ENCODE data around the gene SLC38A10. TPM values are rescaled to one million over a fixed set of nuclear protein-coding genes. Genes with fewer than 3 reads are reported as not detected.

SLC38A10 gene
- total RNA-seq, 1 donor from 2014 or later = 87.3 TPM

DNA sequence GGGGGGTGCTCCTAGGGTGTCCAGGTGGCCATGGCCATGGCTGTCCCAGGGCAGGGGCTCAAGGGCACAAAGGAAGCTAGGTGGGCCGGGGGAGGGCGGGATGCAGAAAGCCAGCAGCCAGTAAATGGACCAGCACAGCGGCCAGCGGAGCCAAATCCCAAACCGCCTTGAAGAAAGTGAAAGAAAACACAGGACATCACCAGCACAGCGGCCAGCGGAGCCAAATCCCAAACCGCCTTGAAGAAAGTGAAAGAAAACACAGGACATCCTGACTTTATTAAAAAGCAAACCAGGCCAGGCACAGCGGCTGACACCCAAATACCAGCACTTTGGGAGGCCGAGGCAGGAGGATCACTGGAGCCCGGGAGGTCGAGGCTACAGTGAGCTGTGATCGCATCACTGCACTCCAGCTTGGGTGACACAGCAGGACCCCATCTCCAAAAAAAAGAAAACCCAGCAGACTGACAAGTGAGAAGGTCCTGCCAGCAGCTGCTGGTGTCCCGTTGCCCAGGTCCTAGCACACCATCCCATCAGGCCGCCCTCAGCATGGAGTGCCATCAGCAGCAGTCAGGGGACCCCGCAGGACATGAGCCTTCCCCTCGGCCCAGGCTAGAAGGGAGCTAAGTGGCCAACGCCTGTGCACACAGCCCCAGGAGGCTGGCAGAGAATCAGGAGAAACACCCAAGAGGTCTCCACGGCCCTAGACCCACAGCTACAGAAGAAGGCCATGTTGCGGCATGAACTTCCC is 17.0 kb downstream of the SLC38A10 start:
- TF ChIP-seq, protein P1, sequence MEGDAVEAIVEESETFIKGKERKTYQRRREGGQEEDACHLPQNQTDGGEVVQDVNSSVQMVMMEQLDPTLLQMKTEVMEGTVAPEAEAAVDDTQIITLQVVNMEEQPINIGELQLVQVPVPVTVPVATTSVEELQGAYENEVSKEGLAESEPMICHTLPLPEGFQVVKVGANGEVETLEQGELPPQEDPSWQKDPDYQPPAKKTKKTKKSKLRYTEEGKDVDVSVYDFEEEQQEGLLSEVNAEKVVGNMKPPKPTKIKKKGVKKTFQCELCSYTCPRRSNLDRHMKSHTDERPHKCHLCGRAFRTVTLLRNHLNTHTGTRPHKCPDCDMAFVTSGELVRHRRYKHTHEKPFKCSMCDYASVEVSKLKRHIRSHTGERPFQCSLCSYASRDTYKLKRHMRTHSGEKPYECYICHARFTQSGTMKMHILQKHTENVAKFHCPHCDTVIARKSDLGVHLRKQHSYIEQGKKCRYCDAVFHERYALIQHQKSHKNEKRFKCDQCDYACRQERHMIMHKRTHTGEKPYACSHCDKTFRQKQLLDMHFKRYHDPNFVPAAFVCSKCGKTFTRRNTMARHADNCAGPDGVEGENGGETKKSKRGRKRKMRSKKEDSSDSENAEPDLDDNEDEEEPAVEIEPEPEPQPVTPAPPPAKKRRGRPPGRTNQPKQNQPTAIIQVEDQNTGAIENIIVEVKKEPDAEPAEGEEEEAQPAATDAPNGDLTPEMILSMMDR (IDR thresholded peaks at IDR 0.05) = no peak
- peak overlapping the region; percentile 35 for H3K4me3 ChIP-seq
- H3K27me3 ChIP-seq = no peaks in the 10 kb centered on the region
- H3K36me3 ChIP-seq = peaks cover 66% of the 10 kb centered on the region
- H3K9me3 ChIP-seq = no peaks in the 10 kb centered on the region
- intact Hi-C loops (cut with DNase I) = no loop called here
- ATAC-seq = peak; percentile 39
- H3K27ac ChIP-seq = peak overlapping the region; percentile 65
- H3K4me1 ChIP-seq = peaks cover 11% of the 10 kb centered on the region
- no peak for DNase-seq

DNA sequence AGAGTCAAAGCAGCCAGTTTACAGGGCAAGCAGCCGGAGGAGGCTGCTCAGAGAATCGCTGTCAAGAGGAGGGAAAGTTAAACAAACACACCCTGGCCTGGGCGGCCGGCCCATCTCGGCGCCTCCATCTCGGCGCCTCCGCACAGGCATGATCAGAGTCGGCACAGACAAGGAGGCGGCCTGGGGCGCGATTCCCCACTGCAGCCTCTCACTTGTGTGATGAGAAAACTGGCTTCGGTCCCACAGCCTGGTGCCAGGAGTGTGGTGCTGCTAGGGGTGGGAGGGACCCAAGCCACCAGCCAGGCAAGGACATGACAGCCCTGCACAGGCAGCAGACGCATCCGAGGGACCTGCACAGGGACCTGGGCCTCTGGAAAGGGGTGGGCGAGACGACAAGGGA is 17.7 kb downstream of the SLC38A10 start:
- peak overlapping the region; percentile 35 for H3K4me3 ChIP-seq
- H3K27me3 ChIP-seq = no peaks in the 10 kb centered on the region
- intact Hi-C loops (cut with DNase I) = no loop called here
- H3K4me1 ChIP-seq = peaks cover 11% of the 10 kb centered on the region
- peaks cover 66% of the 10 kb centered on the region for H3K36me3 ChIP-seq
- peak overlapping the region; percentile 65 for H3K27ac ChIP-seq
- no peaks in the 10 kb centered on the region for H3K9me3 ChIP-seq
- DNase-seq (peak; percentile 84), ATAC-seq (peak; percentile 82)
- TF ChIP-seq, protein P1 (IDR thresholded peaks at IDR 0.05) = no peak

DNA sequence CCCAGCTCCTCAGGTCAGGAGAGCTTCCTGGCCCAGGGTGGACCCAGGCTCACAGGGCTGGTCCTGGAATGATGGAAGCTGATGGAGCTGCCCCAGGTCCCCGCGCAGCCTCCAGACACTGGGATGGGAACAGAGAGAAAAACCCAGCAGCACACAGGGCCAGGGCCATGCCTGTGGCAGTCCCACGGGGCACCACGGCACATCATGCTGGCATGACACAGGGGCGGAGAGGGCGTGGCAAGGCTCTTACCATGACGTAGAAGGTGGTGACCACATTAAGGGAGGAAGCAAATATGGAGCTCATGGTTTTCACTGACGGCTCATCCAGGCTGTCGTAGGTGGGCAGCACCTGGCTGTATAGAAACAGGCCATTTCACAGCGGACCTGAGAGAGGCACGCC is 18.3 kb downstream of the SLC38A10 start:
- Histone ChIP-seq H3K27ac (peak overlapping the region; percentile 65), H3K36me3 (peaks cover 71% of the 10 kb centered on the region), H3K27me3 (no peaks in the 10 kb centered on the region), H3K9me3 (no peaks in the 10 kb centered on the region), H3K4me3 (no peak overlapping the region), H3K4me1 (peaks cover 11% of the 10 kb centered on the region)
- ATAC-seq (no peak), DNase-seq (no peak)
- intact Hi-C loops (cut with DNase I) = no loop called here
- TF ChIP-seq, protein P1 (IDR thresholded peaks at IDR 0.05) = no peak

DNA sequence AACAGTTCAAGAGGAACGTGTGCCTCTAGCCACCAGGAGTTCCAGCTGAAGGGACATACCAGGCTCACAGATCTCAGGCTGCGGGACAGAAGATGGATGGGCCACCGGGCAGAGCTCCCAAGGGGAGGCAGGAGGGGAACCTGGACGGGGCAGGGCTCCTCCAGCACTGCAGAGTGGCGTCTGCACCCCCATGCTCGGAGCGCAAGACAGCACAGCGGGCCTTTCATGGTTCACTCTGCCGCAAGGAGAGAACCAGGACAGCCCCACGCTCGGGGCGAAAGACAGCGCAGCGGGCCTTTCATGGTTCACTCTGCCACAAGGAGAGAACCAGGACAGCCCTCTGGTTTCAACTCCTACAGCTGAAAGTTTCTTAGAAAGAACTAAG is 20.6 kb downstream of the SLC38A10 start:
- no peak for ATAC-seq
- Histone ChIP-seq H3K4me3 (no peak overlapping the region), H3K36me3 (peaks cover 75% of the 10 kb centered on the region), H3K27ac (no peak overlapping the region), H3K9me3 (no peaks in the 10 kb centered on the region), H3K4me1 (peaks cover 11% of the 10 kb centered on the region), H3K27me3 (no peaks in the 10 kb centered on the region)
- DNase-seq = no peak
- TF ChIP-seq, protein P1 (IDR thresholded peaks at IDR 0.05) = no peak
- intact Hi-C loops (cut with DNase I) = no loop called here

DNA sequence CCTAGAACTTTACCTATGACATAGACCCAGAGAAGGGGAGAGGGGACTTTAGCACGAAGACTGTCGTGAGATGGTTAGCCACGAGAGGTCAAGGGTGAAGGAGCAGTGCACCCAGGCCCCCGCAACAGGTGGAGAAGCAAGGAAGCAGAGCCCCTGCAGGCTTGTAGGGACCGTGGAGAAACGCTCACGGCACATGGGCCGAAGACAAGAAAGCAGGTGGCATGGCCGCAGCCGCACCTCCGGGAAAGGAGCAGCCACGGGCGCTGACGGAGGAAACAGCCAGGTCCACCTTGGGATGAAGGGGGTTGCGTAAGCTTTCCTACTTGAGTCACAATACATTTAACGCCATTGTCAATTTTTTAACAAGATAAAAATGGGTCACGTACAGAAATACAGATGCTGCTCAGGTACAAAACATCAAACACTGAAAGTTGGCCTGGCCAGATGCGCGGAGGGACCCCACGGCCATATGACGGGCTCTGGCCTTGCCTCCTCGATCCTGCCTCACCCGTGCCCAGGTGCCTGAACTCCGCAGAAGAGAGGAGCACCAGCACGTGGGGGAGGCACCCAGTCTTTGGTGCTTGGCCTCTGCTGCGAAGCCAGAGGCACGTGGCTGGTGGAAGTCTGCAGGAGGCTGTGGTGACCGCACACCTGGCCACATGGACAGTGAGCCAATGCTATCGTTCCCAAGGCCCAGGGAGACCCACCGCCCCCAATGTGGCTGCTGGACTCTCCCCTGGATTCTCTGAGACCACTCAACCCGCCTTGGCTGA is 21.2 kb downstream of the SLC38A10 start:
- DNase-seq (no peak), ATAC-seq (no peak)
- TF ChIP-seq, protein P1 (IDR thresholded peaks at IDR 0.05) = no peak
- Histone ChIP-seq H3K4me1 (peaks cover 11% of the 10 kb centered on the region), H3K27me3 (no peaks in the 10 kb centered on the region), H3K4me3 (no peak overlapping the region), H3K36me3 (peaks cover 75% of the 10 kb centered on the region), H3K9me3 (no peaks in the 10 kb centered on the region), H3K27ac (no peak overlapping the region)
- intact Hi-C loops (cut with DNase I) = no loop called here

Data from upper lobe of right lung (tissue), 1 donor.